Neural progenitor cell (in vitro differentiated cells): Measurements from ENCODE around the gene TMEM238. TPM values are rescaled to one million over a fixed set of nuclear protein-coding genes. Genes with fewer than 3 reads are reported as not detected.

Experiments used
- DNase-seq: peaks from one replicate; pipeline ENCODE4 v3.0.0-alpha.2; 2016; ENCODE audit warnings: low spot score
- H2AFZ ChIP-seq: fragments of 200-600 bp; sonication (generic); replicated peaks from 2 replicates; pipeline ENCODE4 v1.6.1; 2016; ENCODE audit warnings: antibody characterized with exemption
- H3F3A ChIP-seq: fragments of 200-600 bp; sonication (generic); 2 replicates; pipeline ENCODE4 v1.6.1; 2016; ENCODE audit warnings: antibody characterized with exemption, low read depth
- H3K27ac ChIP-seq: fragments of 200-600 bp; sonication (generic); 2 replicates; pipeline ENCODE4 v1.5.1; 2016; ENCODE audit warnings: mild to moderate bottlenecking
- H3K27me3 ChIP-seq: fragments of 200-600 bp; sonication (generic); 2 replicates; pipeline ENCODE4 v1.6.1; 2016; ENCODE audit warnings: mild to moderate bottlenecking, moderate library complexity
- H3K36me3 ChIP-seq: fragments of 200-600 bp; sonication (generic); 2 replicates; pipeline ENCODE4 v1.5.1; 2016
- H3K4me1 ChIP-seq: fragments of 200-600 bp; sonication (generic); 2 replicates; pipeline ENCODE4 v1.6.1; 2016; ENCODE audit warnings: mixed run types
- H3K4me2 ChIP-seq: fragments of 200-600 bp; sonication (generic); 2 replicates; pipeline ENCODE4 v1.6.1; 2016
- H3K4me3 ChIP-seq: fragments of 200-600 bp; sonication (generic); 2 replicates; pipeline ENCODE4 v1.5.1; 2016
- H3K79me2 ChIP-seq: fragments of 200-600 bp; sonication (generic); 2 replicates; pipeline ENCODE4 v1.6.1; 2016; ENCODE audit warnings: low read depth
- H3K9ac ChIP-seq: fragments of 200-600 bp; sonication (generic); 2 replicates; pipeline ENCODE4 v1.6.1; 2016
- H3K9me3 ChIP-seq: fragments of 200-600 bp; sonication (generic); 2 replicates; pipeline ENCODE4 v1.5.1; 2016; ENCODE audit warnings: low read depth
- H4K20me1 ChIP-seq: fragments of 200-600 bp; sonication (generic); 2 replicates; pipeline ENCODE4 v1.6.1; 2016; ENCODE audit warnings: low read depth
- H3K27ac Mint-ChIP-seq: 3 replicates; pipeline ENCODE4 v1.8.0; 2021; ENCODE audit warnings: mixed read lengths
- H3K27me3 Mint-ChIP-seq: 2 replicates; pipeline ENCODE4 v1.8.0; 2022; ENCODE audit warnings: low read depth, mild to moderate bottlenecking, inconsistent platforms, moderate library complexity, mixed read lengths; ENCODE audit not compliant: insufficient read depth
- H3K36me3 Mint-ChIP-seq: 3 replicates; pipeline ENCODE4 v1.8.0; 2021; ENCODE audit warnings: mixed read lengths
- H3K4me1 Mint-ChIP-seq: 3 replicates; pipeline ENCODE4 v1.8.0; 2021; ENCODE audit warnings: mixed read lengths
- H3K4me3 Mint-ChIP-seq: 3 replicates; pipeline ENCODE4 v1.8.0; 2021; ENCODE audit warnings: mild to moderate bottlenecking, moderate library complexity, mixed read lengths
- H3K9me3 Mint-ChIP-seq: 3 replicates; pipeline ENCODE4 v1.8.0; 2020; ENCODE audit warnings: mixed read lengths
- EZH2 ChIP-seq: fragments of 200-600 bp; sonication (generic); IDR thresholded peaks from 2 replicates; pipeline ENCODE4 v1.6.1; 2017; ENCODE audit warnings: antibody characterized with exemption, mild to moderate bottlenecking, moderate library complexity
- EZH2phosphoT487 ChIP-seq: fragments of 200-600 bp; sonication (generic); IDR thresholded peaks from 2 replicates; pipeline ENCODE4 v1.6.1; 2017; ENCODE audit warnings: antibody characterized with exemption
- total RNA-seq: library from RNA; depleted of rRNA; stranded (reverse); fragments of >200 nt; gene quantifications from 2 replicates; pipeline ENCODE4 v1.2.3, GENCODE V29; 2015; ENCODE audit warnings: low replicate concordance
- TF ChIP-seq, protein P1 (sequence below): fragments of 200-600 bp; sonication (generic); IDR thresholded peaks from 2 replicates; pipeline ENCODE4 v1.5.1; 2017; ENCODE audit warnings: antibody characterized with exemption, mild to moderate bottlenecking

TMEM238 gene
- 0.15 TPM in 1 of 2 replicates, not detected in the other for total RNA-seq

GRCh38 chr19:55384131-55384919 lies at the start of gene TMEM238:
Gene TMEM238, minus strand, starts transcription at chr19:55384292. Its CDS starts 33 bp downstream, at chr19:55384259.
- Mint-ChIP-seq H3K27ac (no peak within 1 kb of the TSS), H3K4me3 (peak within 1 kb of the TSS; percentile 100), H3K27me3 (peaks cover 24% of the 10 kb centered on the region), H3K9me3 (peaks cover 4% of the 10 kb centered on the region), H3K36me3 (peaks cover 7% of the 10 kb centered on the region), H3K4me1 (peaks cover 37% of the 10 kb centered on the region)
- no peaks in the 10 kb centered on the region for H3K36me3 ChIP-seq
- peaks cover 51% of the 10 kb centered on the region for H3F3A ChIP-seq
- H3K4me1 ChIP-seq, result peaks cover 35% of the 10 kb centered on the region
- DNase-seq, result no peak
- no peaks in the 10 kb centered on the region for H3K9me3 ChIP-seq
- H3K4me2 ChIP-seq, result peak within 1 kb of the TSS; percentile 81
- H3K27ac ChIP-seq, result no peak within 1 kb of the TSS
- no peak for TF ChIP-seq EZH2
- TF ChIP-seq, protein P1, sequence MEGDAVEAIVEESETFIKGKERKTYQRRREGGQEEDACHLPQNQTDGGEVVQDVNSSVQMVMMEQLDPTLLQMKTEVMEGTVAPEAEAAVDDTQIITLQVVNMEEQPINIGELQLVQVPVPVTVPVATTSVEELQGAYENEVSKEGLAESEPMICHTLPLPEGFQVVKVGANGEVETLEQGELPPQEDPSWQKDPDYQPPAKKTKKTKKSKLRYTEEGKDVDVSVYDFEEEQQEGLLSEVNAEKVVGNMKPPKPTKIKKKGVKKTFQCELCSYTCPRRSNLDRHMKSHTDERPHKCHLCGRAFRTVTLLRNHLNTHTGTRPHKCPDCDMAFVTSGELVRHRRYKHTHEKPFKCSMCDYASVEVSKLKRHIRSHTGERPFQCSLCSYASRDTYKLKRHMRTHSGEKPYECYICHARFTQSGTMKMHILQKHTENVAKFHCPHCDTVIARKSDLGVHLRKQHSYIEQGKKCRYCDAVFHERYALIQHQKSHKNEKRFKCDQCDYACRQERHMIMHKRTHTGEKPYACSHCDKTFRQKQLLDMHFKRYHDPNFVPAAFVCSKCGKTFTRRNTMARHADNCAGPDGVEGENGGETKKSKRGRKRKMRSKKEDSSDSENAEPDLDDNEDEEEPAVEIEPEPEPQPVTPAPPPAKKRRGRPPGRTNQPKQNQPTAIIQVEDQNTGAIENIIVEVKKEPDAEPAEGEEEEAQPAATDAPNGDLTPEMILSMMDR, result no peak
- no peak for TF ChIP-seq EZH2phosphoT487
- H3K9ac ChIP-seq, result no peak within 1 kb of the TSS
- H3K27me3 ChIP-seq, result peaks cover 17% of the 10 kb centered on the region
- peaks cover 32% of the 10 kb centered on the region for H3K79me2 ChIP-seq
- no peak within 1 kb of the TSS for H2AFZ ChIP-seq
- H3K4me3 ChIP-seq, result peak within 1 kb of the TSS; percentile 90
- H4K20me1 ChIP-seq, result peaks cover 35% of the 10 kb centered on the region

GRCh38 chr19:55433292-55433691 lies 49.2 kb upstream of the TMEM238 start:
- no peak overlapping the region for H2AFZ ChIP-seq
- H3K27ac ChIP-seq, result no peak overlapping the region
- peaks cover 13% of the 10 kb centered on the region for H3K27me3 ChIP-seq
- H3K36me3 Mint-ChIP-seq, result peaks cover 4% of the 10 kb centered on the region
- H4K20me1 ChIP-seq, result peaks cover 9% of the 10 kb centered on the region
- no peak for DNase-seq
- H3K9ac ChIP-seq, result no peak overlapping the region
- peaks cover 2% of the 10 kb centered on the region for H3K9me3 Mint-ChIP-seq
- no peaks in the 10 kb centered on the region for H3K4me1 ChIP-seq
- H3K9me3 ChIP-seq, result no peaks in the 10 kb centered on the region
- no peak overlapping the region for H3K4me3 ChIP-seq
- H3K79me2 ChIP-seq, result no peaks in the 10 kb centered on the region
- H3K4me1 Mint-ChIP-seq, result no peaks in the 10 kb centered on the region
- peaks cover 20% of the 10 kb centered on the region for H3F3A ChIP-seq
- no peak overlapping the region for H3K4me3 Mint-ChIP-seq
- no peak overlapping the region for H3K4me2 ChIP-seq
- peaks cover 17% of the 10 kb centered on the region for H3K27me3 Mint-ChIP-seq
- TF ChIP-seq, protein P1, result no peak
- TF ChIP-seq EZH2 (no peak), EZH2phosphoT487 (no peak)
- H3K36me3 ChIP-seq, result no peaks in the 10 kb centered on the region
- no peak overlapping the region for H3K27ac Mint-ChIP-seq

DNA sequence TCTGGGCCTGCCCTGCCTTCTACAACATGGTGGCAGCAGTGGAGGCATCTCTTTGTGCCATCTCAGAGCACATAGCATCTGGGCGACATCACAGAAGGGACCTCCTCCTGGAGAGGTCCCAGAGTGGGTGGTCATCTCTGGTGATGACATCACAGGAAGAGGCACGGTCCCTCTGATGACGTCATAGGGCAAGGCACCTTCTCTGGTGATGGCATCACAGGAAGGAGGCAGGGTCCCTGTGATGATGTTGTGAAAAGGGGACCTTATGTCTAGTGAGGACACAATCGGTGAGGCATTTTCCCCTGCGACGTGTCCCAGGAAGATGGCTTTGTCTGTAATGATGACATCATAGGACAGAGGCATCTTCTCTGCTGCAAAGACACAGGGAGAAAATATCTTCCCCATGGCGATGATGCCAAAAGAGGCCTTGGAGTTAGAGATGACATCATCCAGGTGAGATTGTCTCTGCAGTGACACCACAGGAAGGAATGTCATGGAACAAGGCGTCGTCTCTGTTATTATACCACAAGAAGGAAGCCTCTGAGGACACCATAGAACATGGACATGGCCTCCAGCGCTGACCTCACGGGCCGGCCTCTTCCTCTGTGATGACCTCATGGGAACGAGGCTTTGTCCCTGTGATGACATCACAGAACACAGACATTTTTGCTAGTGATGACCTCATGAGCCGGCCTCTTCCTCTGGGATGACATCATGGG lies 48.3 kb upstream of the TMEM238 start:
- H3F3A ChIP-seq, result peaks cover 20% of the 10 kb centered on the region
- peaks cover 4% of the 10 kb centered on the region for H3K27me3 ChIP-seq
- Mint-ChIP-seq H3K27me3 (peaks cover 11% of the 10 kb centered on the region), H3K4me1 (no peaks in the 10 kb centered on the region), H3K9me3 (peaks cover 2% of the 10 kb centered on the region), H3K27ac (no peak overlapping the region), H3K4me3 (peak overlapping the region; percentile 12), H3K36me3 (peaks cover 4% of the 10 kb centered on the region)
- no peak overlapping the region for H2AFZ ChIP-seq
- H3K27ac ChIP-seq, result no peak overlapping the region
- H3K4me1 ChIP-seq, result no peaks in the 10 kb centered on the region
- TF ChIP-seq EZH2, result no peak
- no peak for TF ChIP-seq EZH2phosphoT487
- TF ChIP-seq, protein P1, result no peak
- no peak overlapping the region for H3K4me3 ChIP-seq
- H3K4me2 ChIP-seq, result no peak overlapping the region
- H3K9ac ChIP-seq, result no peak overlapping the region
- H3K79me2 ChIP-seq, result no peaks in the 10 kb centered on the region
- H4K20me1 ChIP-seq, result no peaks in the 10 kb centered on the region
- no peaks in the 10 kb centered on the region for H3K9me3 ChIP-seq
- no peak for DNase-seq
- H3K36me3 ChIP-seq, result no peaks in the 10 kb centered on the region
